Hepatocyte (in vitro differentiated cells): Measurements from ENCODE around the gene FKBP4.

ENCODE experiments used
- CTCF ChIP-seq: fragments of 200-600 bp; sonication (generic); IDR thresholded peaks from 2 replicates; pipeline ENCODE4 v1.5.1; 2016; ENCODE audit warnings: antibody characterized with exemption, mild to moderate bottlenecking; ENCODE audit not compliant: poor library complexity
- EZH2 ChIP-seq: fragments of 200-600 bp; sonication (generic); IDR thresholded peaks from 2 replicates; pipeline ENCODE4 v1.6.1; 2016; ENCODE audit warnings: antibody characterized with exemption, mild to moderate bottlenecking, borderline replicate concordance
- EZH2phosphoT487 ChIP-seq: fragments of 200-600 bp; sonication (generic); IDR thresholded peaks from one replicate; pipeline ENCODE4 v1.6.1; 2018; ENCODE audit warnings: antibody characterized with exemption, mild to moderate bottlenecking, low read depth, moderate library complexity; ENCODE audit not compliant: unreplicated experiment, severe bottlenecking

DNA sequence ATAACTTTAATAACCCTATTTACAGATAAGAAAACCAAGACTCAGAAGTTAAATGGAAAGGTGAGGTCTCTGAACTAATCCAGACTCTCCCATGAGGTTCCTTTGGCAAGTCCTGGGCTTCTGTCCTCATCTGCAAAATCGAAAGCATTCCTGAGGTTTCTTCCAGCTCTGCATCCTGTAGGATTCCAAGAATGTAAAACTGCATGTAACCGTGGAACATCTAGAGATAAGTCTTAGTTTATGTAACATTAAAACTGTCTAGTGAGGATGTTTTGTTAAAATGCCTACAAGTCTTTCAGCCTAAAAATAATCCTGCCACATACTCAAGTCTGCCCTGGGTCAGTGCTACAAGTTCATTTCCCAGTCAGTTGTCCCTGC lies 10.4 kb downstream of the FKBP4 start:
- TF ChIP-seq EZH2: no peak
- TF ChIP-seq CTCF: no peak
- no peak for TF ChIP-seq EZH2phosphoT487
